ENCODE measurements around the gene CXorf65.

Gene CXorf65

GRCh38 chrX:71106427-71106826 is at the start of gene CXorf65:
CXorf65 (minus strand) TSS chrX:71106740; CDS start chrX:71106556, 184 bp downstream.
- DNase-seq (ENCODE audit: low read depth) = no peak

GRCh38 chrX:71154641-71155040 is 48.1 kb upstream of the CXorf65 start:
- DNase-seq (ENCODE audit: low read depth) = no peak

- DNase-seq (ENCODE audit: low read depth) = no peak
These were observed 47.7 kb upstream of the CXorf65 start for GRCh38 chrX:71154196-71154595.

GRCh38 chrX:71151366-71151765 is 44.8 kb upstream of the CXorf65 start:
- DNase-seq (ENCODE audit: low read depth) = no peak

GRCh38 chrX:71148278-71148663 is 41.7 kb upstream of the CXorf65 start:
- no peak for DNase-seq (ENCODE audit: low read depth)

GRCh38 chrX:71147496-71148277 is 41.1 kb upstream of the CXorf65 start:
- no peak for DNase-seq (ENCODE audit: low read depth)

GRCh38 chrX:71144651-71145050 is 38.1 kb upstream of the CXorf65 start, which contains the start of gene NLGN3:
NLGN3 (plus strand) TSS chrX:71144841; CDS start chrX:71147750, 2,909 bp downstream.
- DNase-seq (ENCODE audit: low read depth) = no peak

- DNase-seq (ENCODE audit: low read depth) = no peak
These were observed 37.0 kb upstream of the CXorf65 start for GRCh38 chrX:71143508-71143907.

GRCh38 chrX:71140440-71140839 is 33.9 kb upstream of the CXorf65 start:
- DNase-seq (ENCODE audit: low read depth) = no peak

- no peak for DNase-seq (ENCODE audit: low read depth)
These were observed 25.0 kb upstream of the CXorf65 start for GRCh38 chrX:71131510-71131909.

- no peak for DNase-seq (ENCODE audit: low read depth)
These were observed 22.6 kb upstream of the CXorf65 start for GRCh38 chrX:71128915-71129765.

- no peak for DNase-seq (ENCODE audit: low read depth)
These were observed 21.8 kb upstream of the CXorf65 start for GRCh38 chrX:71128166-71128833.

- DNase-seq (ENCODE audit: low read depth) = no peak
These were observed 12.5 kb upstream of the CXorf65 start for GRCh38 chrX:71118985-71119535.

GRCh38 chrX:71118032-71118984 is 11.8 kb upstream of the CXorf65 start, which contains the start of gene MED12:
MED12 (plus strand) TSS chrX:71118596; CDS start chrX:71118755, 159 bp downstream.
- peak; percentile 25 for DNase-seq (ENCODE audit: low read depth)

- no peak for DNase-seq (ENCODE audit: low read depth)
These were observed 10.8 kb upstream of the CXorf65 start for GRCh38 chrX:71117358-71117757.

- no peak for DNase-seq (ENCODE audit: low read depth)
These were observed 5.4 kb upstream of the CXorf65 start for GRCh38 chrX:71111921-71112431.

GRCh38 chrX:71111141-71111843 is 4.8 kb upstream of the CXorf65 start, which contains the start of gene IL2RG:
IL2RG (minus strand) TSS chrX:71111577; CDS start chrX:71111539, 38 bp downstream.
- DNase-seq (ENCODE audit: low read depth) = no peak

- DNase-seq (ENCODE audit: low read depth) = no peak
These were observed 2.5 kb upstream of the CXorf65 start for GRCh38 chrX:71109051-71109450.

GRCh38 chrX:71107762-71108360 is 1.3 kb upstream of the CXorf65 start:
- DNase-seq (ENCODE audit: low read depth) = no peak

Data from HS-5 (cell line).